ENCODE measurements around the gene PCBP3. TPM values are rescaled to one million over a fixed set of nuclear protein-coding genes. Genes with fewer than 3 reads are reported as not detected.
A peak's percentile ranks its signal among the peaks of the same experiment; 100 is the strongest.

Gene PCBP3
- total and polyA plus RNA-seq, 2 of the 8 experiments (the other 6 are each of a cell fraction or from before 2014, with no cell fraction given) = 3.5 to 6.3 TPM

DNA sequence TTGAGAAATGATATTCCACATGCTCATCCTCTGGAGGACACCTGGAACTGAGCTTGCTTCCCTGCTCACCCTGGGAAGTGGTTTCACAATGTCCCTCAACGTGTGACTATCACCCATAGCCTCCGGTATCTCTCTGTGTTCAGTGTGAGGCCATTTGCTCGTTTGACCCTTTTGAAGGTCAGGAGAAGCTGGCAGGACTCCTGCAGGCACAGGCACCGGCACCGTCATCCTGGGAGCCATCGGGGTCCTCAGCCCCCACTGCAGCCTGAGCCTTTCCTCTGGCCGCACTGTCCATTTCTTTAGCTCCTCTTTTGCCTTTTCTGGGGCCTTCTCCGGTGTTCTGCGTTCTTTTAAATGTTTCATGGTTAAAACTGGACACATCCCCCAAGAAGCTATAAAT is 178.5 kb downstream of the PCBP3 start:
- Histone ChIP-seq H3K23ac (ENCODE audit: insufficient read length) (no peak overlapping the region), H3K27me3 (replicated peaks in 1 of 4; ENCODE audit: control insufficient read depth in 3 of 4, extremely low read depth in 1 of 4, insufficient read depth in 3 of 4, low read length in 3 of 4) (no peaks in the 10 kb centered on the region), H3K9ac (replicated peaks in 1 of 4; ENCODE audit: extremely low read depth in 1 of 4, low read depth in 3 of 4, low read length in 3 of 4) (no peak overlapping the region), H2AFZ (ENCODE audit: low read length) (no peak overlapping the region), H4K5ac (ENCODE audit: insufficient read length, low read depth, low read length) (no peak overlapping the region), H3K79me2 (ENCODE audit: control insufficient read depth in 1 of 2, insufficient read depth in 2 of 2, low read length in 2 of 2) (no peaks in the 10 kb centered on the region), H2BK12ac (ENCODE audit: low read depth, low read length) (no peak overlapping the region), H3K9me3 (ENCODE audit: insufficient read depth in 2 of 2, low read depth in 1 of 2, low read length in 1 of 2) (no peaks in the 10 kb centered on the region), H2BK5ac (ENCODE audit: low read depth, low read length) (no peak overlapping the region), H3K4me1 (replicated peaks in 1 of 4; ENCODE audit: control insufficient read depth in 3 of 4, insufficient read depth in 4 of 4, low read length in 3 of 4) (peaks cover 0 to 8% (median 1%) of the 10 kb centered on the region in 4 experiments; a peak in 2 of 7 replicates), H3K18ac (ENCODE audit: extremely low read depth, low read length) (no peak overlapping the region), H2AK5ac (ENCODE audit: low read depth, low read length) (no peak overlapping the region), H2BK120ac (replicated peaks; ENCODE audit: low read depth, low read length) (no peak overlapping the region), H3K27ac (ENCODE audit: low read depth, low read length) (no peak overlapping the region), H3K79me1 (ENCODE audit: low read depth, low read length) (no peaks in the 10 kb centered on the region), H2BK15ac (ENCODE audit: low read length) (no peak overlapping the region), H4K8ac (ENCODE audit: extremely low read depth, insufficient read depth, low read length) (no peak overlapping the region), H3K23me2 (ENCODE audit: low read depth, low read length) (no peaks in the 10 kb centered on the region), H3K56ac (replicated peaks; ENCODE audit: insufficient read length, low read depth, low read length) (no peak overlapping the region), H2BK20ac (ENCODE audit: low read length) (no peak overlapping the region), H3K4me2 (ENCODE audit: insufficient read depth in 1 of 2, low read depth in 2 of 2, low read length in 2 of 2) (no peak overlapping the region), H3K36me3 (ENCODE audit: control insufficient read depth in 2 of 4, insufficient read depth in 4 of 4, low read length in 3 of 4) (no peaks in the 10 kb centered on the region), H3K14ac (ENCODE audit: insufficient read length) (no peak overlapping the region), H4K20me1 (replicated peaks in 1 of 2; ENCODE audit: control insufficient read depth in 1 of 2, insufficient read depth in 2 of 2, low read length in 2 of 2) (peaks cover 0 to 1% of the 10 kb centered on the region in 2 experiments), H4K91ac (replicated peaks; ENCODE audit: insufficient read length, low read length) (peak overlapping the region; percentile 29), H3K4me3 (ENCODE audit: extremely low read depth in 1 of 4, insufficient read depth in 2 of 4, low read depth in 3 of 4, low read length in 4 of 4) (no peak overlapping the region), H3K4ac (replicated peaks; ENCODE audit: insufficient read length, low read depth, low read length) (no peak overlapping the region)
- DNase-seq (ENCODE audit: low read depth in 1 of 2, low spot score in 2 of 2) = no peak
- FAIRE-seq = no peak
- ChIA-PET POLR2A (ENCODE audit: partially characterized antibody) (interaction anchor here (1.0 kb wide), 1 partner anchor 12 kb away, joined by 3 read pairs; no protein-coding TSS in a partner anchor), CTCF (ENCODE audit: partially characterized antibody) (interaction anchor here (0.6 to 3.0 kb wide), 9 partner anchors 9 to 915 kb away, joined by 3 to 20 read pairs (median 4); no protein-coding TSS in a partner anchor)
- TF ChIP-seq GABPA (IDR thresholded peaks at IDR 0.05; ENCODE audit: borderline replicate concordance, insufficient read depth, low read length) (no peak), SIX5 (IDR thresholded peaks at IDR 0.05; ENCODE audit: low read depth, low read length) (no peak), SP1 (IDR thresholded peaks at IDR 0.05; ENCODE audit: low read depth, low read length) (no peak), EP300 (IDR thresholded peaks at IDR 0.05; ENCODE audit: borderline replicate concordance in 1 of 2, low read depth in 2 of 2, low read length in 2 of 2) (no peak), TAF1 (IDR thresholded peaks at IDR 0.05; ENCODE audit: low read depth, low read length) (no peak), POLR2A (IDR thresholded peaks at IDR 0.05; ENCODE audit: control extremely low read depth in 1 of 2, low read depth in 2 of 2, low read length in 2 of 2) (no peak), TEAD4 (IDR thresholded peaks at IDR 0.05; ENCODE audit: low read depth, low read length) (no peak), GTF2F1 (IDR thresholded peaks at IDR 0.05; ENCODE audit: borderline replicate concordance, low read depth, low read length) (no peak), SRF (IDR thresholded peaks at IDR 0.05; ENCODE audit: low read depth, low read length) (no peak), BACH1 (IDR thresholded peaks at IDR 0.05; ENCODE audit: low read length) (no peak), HDAC6 (IDR thresholded peaks at IDR 0.05; ENCODE audit: low read depth, low read length) (no peak)
- TF ChIP-seq, protein P1, sequence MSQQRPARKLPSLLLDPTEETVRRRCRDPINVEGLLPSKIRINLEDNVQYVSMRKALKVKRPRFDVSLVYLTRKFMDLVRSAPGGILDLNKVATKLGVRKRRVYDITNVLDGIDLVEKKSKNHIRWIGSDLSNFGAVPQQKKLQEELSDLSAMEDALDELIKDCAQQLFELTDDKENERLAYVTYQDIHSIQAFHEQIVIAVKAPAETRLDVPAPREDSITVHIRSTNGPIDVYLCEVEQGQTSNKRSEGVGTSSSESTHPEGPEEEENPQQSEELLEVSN (IDR thresholded peaks at IDR 0.05) = no peak
- 92% methylated on average over 9 of the region's 9 CpGs; no CpG with 5 or more reads in 1 of the 2 experiments for WGBS, 2 experiments (ENCODE audit: extremely low coverage in 1 of 2, insufficient coverage in 1 of 2, insufficient read length in 1 of 2, insufficient replicate concordance in 2 of 2, low coverage in 1 of 2, low lambda C conversion rate in 2 of 2, missing lambda C conversion rate in 1 of 2)
